HepG2 (cell line): ENCODE results near the gene NKD1. TPM values are rescaled to one million over a fixed set of nuclear protein-coding genes. Genes with fewer than 3 reads are reported as not detected.

Experiments
- FOSL1 ChIP-seq: sonication (generic); formaldehyde crosslinking; IDR thresholded peaks from 2 replicates; pipeline ENCODE4 v1.9.0; 2021; ENCODE audit warnings: missing genetic modification reagents, borderline replicate concordance
- FOXO4 ChIP-seq: sonication (generic); formaldehyde crosslinking; conservative IDR thresholded peaks from 2 replicates; pipeline ENCODE4 v1.8.1; 2023; ENCODE audit warnings: missing genetic modification reagents
- GLI4 ChIP-seq: sonication (generic); formaldehyde crosslinking; IDR thresholded peaks from 2 replicates; pipeline ENCODE4 v1.5.1; 2020; ENCODE audit warnings: missing genetic modification reagents, mild to moderate bottlenecking, moderate library complexity, borderline replicate concordance
- MEIS2 ChIP-seq: sonication (generic); formaldehyde crosslinking; IDR thresholded peaks from 2 replicates; pipeline ENCODE4 v1.9.0; 2021; ENCODE audit warnings: mild to moderate bottlenecking, missing genetic modification reagents
- MTERF4 ChIP-seq: sonication (generic); formaldehyde crosslinking; IDR thresholded peaks from 2 replicates; pipeline ENCODE4 v1.8.0; 2023; ENCODE audit warnings: mild to moderate bottlenecking, missing genetic modification reagents
- NR1H2 ChIP-seq: sonication (generic); formaldehyde crosslinking; IDR thresholded peaks from 2 replicates; pipeline ENCODE4 v1.8.1; 2022; ENCODE audit warnings: low read depth, missing genetic modification reagents, borderline replicate concordance
- PAF1 ChIP-seq: IDR thresholded peaks from 2 replicates; pipeline ENCODE4 v1.6.1; 2016; ENCODE audit warnings: missing genetic modification reagents, missing compliant biosample characterization
- PTBP1 ChIP-seq: fragments of 200-400 bp; formaldehyde crosslinking; IDR thresholded peaks from 2 replicates; pipeline ENCODE4 v1.6.1; 2018; ENCODE audit warnings: low read length, low read depth; ENCODE audit not compliant: poor library complexity, severe bottlenecking
- RFXANK ChIP-seq: IDR thresholded peaks from 2 replicates; pipeline ENCODE4 v1.6.1; 2016
- ZFY ChIP-seq: sonication (generic); formaldehyde crosslinking; IDR thresholded peaks from 2 replicates; pipeline ENCODE4 v1.4.0; 2020; ENCODE audit warnings: missing genetic modification reagents
- ZNF138 ChIP-seq: sonication (generic); formaldehyde crosslinking; IDR thresholded peaks from 2 replicates; pipeline ENCODE4 v1.5.0; 2020; ENCODE audit warnings: mild to moderate bottlenecking, low read depth, missing genetic modification reagents
- ZNF292 ChIP-seq: sonication (generic); formaldehyde crosslinking; IDR thresholded peaks from 2 replicates; pipeline ENCODE4 v1.8.1; 2022; ENCODE audit warnings: mild to moderate bottlenecking, low read depth, missing genetic modification reagents, borderline replicate concordance
- ZNF770 ChIP-seq: sonication (generic); formaldehyde crosslinking; IDR thresholded peaks from 2 replicates; pipeline ENCODE4 v1.5.0; 2020; ENCODE audit warnings: mild to moderate bottlenecking, missing genetic modification reagents
- polyA plus RNA-seq, 8 experiments: library from polyadenylated mRNA; depleted of rRNA in 3 of 8; stranded (reverse) in 7 of 8; unstranded in 1 of 8; fragments of >200 nt; fragmentation: Illumina TruSeq in 4 of 8; extraction: Trizol in 4 of 8; gene quantifications; 2 replicates each; pipeline versions ENCODE4 v1.2.1 to v1.2.3, GENCODE V29; 2011 to 2016; ENCODE audit warnings: low read depth in 4 of 8, missing spikeins in 1 of 8, mixed read lengths in 1 of 8; ENCODE audit not compliant: insufficient read depth in 1 of 8
- total RNA-seq, 5 experiments: library from RNA; depleted of rRNA; stranded (reverse); fragments of >200 nt; fragmentation: Illumina TruSeq; extraction: Trizol; gene quantifications; 2 replicates each; pipeline ENCODE4 v1.2.3, GENCODE V29; 2016; ENCODE audit warnings: low read depth in 1 of 5
- TF ChIP-seq, protein P1 (sequence below): sonication (generic); formaldehyde crosslinking; IDR thresholded peaks from 2 replicates; pipeline ENCODE4 v1.4.0; 2020; ENCODE audit warnings: missing genetic modification reagents
- TF ChIP-seq, protein P2 (sequence below): IDR thresholded peaks from 2 replicates; pipeline ENCODE4 v1.6.1; 2016; ENCODE audit warnings: mild to moderate bottlenecking
- TF ChIP-seq, protein P3 (sequence below): sonication (generic); formaldehyde crosslinking; IDR thresholded peaks from 2 replicates; pipeline ENCODE4 v1.8.0; 2022; ENCODE audit warnings: mild to moderate bottlenecking, missing genetic modification reagents; ENCODE audit not compliant: insufficient replicate concordance

The NKD1 gene
- total and polyA plus RNA-seq, 2 of the 13 experiments (the other 11 are each of a cell fraction or from before 2014, with no cell fraction given) = 70.4 to 121 TPM

GRCh38 chr16:50667497-50668367, 119.5 kb downstream of the NKD1 start (continued):
- TF ChIP-seq GLI4 (CRISPR knock-in tag) (no peak), PAF1 (CRISPR knock-in tag) (no peak), RFXANK (CRISPR knock-in tag) (no peak), ZNF292 (CRISPR knock-in tag) (no peak), FOXO4 (CRISPR knock-in tag) (no peak), MEIS2 (CRISPR knock-in tag) (peak; percentile 34; the same call in 1 of the 2 replicates), ZFY (peak; percentile 38; the same call in 1 of the 2 replicates), NR1H2 (no peak), ZNF138 (CRISPR knock-in tag) (no peak), MTERF4 (CRISPR knock-in tag) (no peak), FOSL1 (CRISPR knock-in tag) (no peak), ZNF770 (CRISPR knock-in tag) (no peak), PTBP1 (no peak)
- TF ChIP-seq, protein P1, sequence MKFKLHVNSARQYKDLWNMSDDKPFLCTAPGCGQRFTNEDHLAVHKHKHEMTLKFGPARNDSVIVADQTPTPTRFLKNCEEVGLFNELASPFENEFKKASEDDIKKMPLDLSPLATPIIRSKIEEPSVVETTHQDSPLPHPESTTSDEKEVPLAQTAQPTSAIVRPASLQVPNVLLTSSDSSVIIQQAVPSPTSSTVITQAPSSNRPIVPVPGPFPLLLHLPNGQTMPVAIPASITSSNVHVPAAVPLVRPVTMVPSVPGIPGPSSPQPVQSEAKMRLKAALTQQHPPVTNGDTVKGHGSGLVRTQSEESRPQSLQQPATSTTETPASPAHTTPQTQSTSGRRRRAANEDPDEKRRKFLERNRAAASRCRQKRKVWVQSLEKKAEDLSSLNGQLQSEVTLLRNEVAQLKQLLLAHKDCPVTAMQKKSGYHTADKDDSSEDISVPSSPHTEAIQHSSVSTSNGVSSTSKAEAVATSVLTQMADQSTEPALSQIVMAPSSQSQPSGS (CRISPR knock-in tag) = no peak
- TF ChIP-seq, protein P2, sequence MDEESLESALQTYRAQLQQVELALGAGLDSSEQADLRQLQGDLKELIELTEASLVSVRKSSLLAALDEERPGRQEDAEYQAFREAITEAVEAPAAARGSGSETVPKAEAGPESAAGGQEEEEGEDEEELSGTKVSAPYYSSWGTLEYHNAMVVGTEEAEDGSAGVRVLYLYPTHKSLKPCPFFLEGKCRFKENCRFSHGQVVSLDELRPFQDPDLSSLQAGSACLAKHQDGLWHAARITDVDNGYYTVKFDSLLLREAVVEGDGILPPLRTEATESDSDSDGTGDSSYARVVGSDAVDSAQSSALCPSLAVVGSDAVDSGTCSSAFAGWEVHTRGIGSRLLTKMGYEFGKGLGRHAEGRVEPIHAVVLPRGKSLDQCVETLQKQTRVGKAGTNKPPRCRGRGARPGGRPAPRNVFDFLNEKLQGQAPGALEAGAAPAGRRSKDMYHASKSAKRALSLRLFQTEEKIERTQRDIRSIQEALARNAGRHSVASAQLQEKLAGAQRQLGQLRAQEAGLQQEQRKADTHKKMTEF (CRISPR knock-in tag) = no peak; the same call in 1 of the 2 replicates
- TF ChIP-seq, protein P3, sequence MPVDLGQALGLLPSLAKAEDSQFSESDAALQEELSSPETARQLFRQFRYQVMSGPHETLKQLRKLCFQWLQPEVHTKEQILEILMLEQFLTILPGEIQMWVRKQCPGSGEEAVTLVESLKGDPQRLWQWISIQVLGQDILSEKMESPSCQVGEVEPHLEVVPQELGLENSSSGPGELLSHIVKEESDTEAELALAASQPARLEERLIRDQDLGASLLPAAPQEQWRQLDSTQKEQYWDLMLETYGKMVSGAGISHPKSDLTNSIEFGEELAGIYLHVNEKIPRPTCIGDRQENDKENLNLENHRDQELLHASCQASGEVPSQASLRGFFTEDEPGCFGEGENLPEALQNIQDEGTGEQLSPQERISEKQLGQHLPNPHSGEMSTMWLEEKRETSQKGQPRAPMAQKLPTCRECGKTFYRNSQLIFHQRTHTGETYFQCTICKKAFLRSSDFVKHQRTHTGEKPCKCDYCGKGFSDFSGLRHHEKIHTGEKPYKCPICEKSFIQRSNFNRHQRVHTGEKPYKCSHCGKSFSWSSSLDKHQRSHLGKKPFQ (CRISPR knock-in tag) = no peak
